Measurements from ENCODE around the gene MAGI3. TPM values are rescaled to one million over a fixed set of nuclear protein-coding genes. Genes with fewer than 3 reads are reported as not detected.

The MAGI3 gene
- total RNA-seq, 1 experiment from 2014 or later, result 20.8 TPM

DNA sequence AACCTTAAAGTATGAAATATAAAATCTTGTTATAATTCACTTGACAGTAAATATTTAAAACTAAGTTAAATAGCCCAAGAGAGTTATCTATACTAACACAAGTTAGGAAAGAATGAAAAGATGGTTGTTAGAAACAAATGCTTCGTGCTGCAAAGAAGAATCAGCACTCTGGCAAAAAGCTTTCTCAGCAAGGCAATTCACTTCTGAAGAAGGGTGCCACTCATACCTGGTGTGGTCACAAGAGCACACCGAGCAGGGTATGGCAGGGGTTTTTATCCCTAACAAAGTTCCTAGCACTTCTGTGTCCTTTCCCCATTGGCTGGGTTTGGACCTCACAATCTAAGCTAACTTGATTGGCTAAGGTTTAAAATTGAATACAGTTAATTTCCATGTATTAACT, 121.0 kb downstream of the MAGI3 start:
- DNase-seq (ENCODE audit: low spot score), result no peak

GRCh38 chr1:113515498-113515897, 125.2 kb downstream of the MAGI3 start:
- DNase-seq (ENCODE audit: low spot score), result no peak

- no peak for DNase-seq (ENCODE audit: low spot score)
Observed at GRCh38 chr1:113517346-113517745, 127.0 kb downstream of the MAGI3 start.

GRCh38 chr1:113517983-113518382, 127.7 kb downstream of the MAGI3 start:
- no peak for DNase-seq (ENCODE audit: low spot score)

DNA sequence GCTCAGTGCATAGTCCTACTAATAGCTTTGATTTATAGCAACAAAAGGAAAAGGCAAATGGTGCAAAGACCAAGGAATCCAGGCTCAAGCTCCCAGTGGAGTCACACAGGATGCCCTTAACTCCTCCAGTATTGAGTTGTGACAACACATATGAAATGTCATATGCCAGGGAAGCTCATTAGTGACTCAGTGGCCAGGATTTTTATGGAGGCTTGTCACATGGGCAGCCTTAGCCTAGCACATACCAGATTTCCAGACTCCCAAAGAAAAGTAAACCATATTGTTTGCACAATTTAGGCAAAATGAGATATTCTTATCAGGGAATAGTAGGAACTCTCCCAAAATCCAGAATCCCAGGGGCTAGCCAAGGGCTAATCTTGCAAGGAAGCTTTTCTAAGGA, 129.2 kb downstream of the MAGI3 start:
- no peak for DNase-seq (ENCODE audit: low spot score)

DNA sequence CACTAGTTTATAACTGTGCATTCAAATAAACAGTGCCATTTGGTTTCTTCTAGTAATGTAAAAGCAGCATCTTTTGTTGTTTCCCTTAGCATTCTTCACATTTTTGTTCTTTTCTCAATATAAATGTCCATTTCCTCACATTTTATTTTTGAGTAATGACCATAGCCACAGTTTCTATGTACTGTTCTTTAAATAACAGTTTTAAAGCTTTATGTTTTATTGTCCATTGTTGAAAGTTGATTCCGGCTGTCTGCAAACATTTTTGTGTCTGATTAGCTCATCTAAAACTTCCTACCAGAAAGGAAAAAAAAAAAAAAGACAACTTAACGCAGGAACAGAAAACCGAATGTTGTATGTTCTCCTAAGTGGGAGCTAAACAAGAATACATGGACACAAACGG, 139.7 kb downstream of the MAGI3 start:
- no peak for DNase-seq (ENCODE audit: low spot score)

- DNase-seq (ENCODE audit: low spot score), result no peak
Observed at GRCh38 chr1:113531321-113531720, 141.0 kb downstream of the MAGI3 start.

- DNase-seq (ENCODE audit: low spot score), result no peak
Observed at GRCh38 chr1:113533061-113533460, 142.7 kb downstream of the MAGI3 start.

DNA sequence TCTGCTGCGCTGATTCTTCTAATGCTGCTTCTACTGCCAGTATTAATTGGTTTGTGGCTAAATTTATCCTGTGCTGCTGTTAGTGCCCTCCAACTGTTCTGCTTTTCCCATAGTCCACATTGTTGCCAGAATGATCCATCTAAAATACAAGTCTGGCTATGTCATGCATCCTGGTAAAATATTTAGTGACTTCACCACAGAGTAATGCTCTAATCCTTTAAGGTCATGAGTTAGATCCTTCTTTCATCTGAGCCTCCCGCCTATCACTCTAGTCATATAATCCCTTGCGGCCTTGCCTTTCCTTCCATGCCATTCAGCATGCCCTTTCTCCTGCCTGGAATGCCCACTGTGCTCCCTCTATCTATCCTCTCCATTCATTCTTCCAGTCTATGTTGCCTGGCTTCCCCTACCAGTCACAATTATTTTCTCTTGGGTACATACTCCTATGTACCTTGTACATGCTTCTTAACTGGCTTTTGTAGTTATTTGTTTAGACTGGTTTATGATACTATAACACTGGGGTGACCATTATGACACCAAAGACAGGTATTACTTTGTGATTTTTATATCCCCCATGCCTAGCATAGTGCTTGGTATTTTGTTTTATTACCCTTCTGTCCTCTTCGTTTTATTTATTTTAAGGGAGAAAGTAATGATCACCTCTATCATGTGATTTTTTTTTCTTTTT, 144.0 kb downstream of the MAGI3 start:
- no peak for DNase-seq (ENCODE audit: low spot score)

DNA sequence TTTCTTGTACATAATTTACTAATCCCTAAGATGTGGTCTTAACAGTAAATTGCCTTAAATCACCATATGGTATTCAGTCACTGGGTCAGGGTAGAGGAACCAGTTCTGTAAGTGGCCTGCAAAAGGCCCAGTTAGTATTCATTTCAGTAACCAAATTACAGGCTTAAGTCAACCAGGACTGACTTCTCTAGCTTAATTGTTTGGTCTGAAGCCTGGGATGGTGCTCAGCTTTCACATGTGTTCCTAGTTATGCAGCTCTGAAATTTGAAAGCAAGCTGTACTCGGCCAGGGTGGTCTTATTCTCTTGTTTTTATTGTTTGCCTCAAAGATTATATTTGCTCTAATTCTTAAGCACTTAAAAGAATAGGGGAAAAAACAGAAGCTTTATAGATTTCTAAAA, 144.6 kb downstream of the MAGI3 start:
- no peak for DNase-seq (ENCODE audit: low spot score)

GRCh38 chr1:113536182-113536780, 146.0 kb downstream of the MAGI3 start:
- no peak for DNase-seq (ENCODE audit: low spot score)

DNA sequence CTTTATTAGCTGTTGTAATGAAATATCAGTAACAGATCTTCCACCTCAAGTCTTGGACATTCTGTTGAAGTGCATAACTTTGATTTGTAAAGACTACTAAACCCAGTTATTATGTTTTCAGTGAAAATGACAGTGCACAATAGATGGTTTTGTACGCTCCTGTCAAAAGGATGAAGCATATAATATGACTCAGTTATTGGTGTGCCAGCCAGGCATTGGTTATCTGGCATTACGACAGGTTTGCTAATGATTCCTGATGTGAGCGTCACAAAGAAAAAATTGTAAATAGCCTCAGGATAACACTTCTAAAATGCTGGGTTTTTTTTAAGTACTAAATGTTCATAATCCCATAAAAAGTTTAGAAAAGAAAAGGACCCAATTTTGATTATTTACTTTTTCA, 147.9 kb downstream of the MAGI3 start:
- no peak for DNase-seq (ENCODE audit: low spot score)

DNA sequence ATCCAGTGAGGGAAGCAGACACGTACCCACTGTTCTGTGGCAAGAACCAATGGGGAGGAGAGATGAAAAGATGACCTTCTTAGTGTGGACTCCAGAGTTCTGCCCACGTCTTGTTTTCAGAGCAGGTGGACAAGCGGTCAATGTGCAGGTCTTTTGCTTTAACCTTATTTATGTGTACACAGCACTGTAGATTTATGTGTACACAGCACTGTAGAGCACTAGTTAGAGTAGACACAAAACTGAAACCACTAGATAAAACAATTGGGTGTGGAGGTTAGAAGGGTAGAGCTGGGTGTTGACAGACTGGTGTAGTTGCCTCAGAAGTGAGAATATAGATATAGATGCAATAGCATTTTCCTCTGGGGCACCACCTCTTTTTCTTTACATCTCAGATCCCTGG, 150.0 kb downstream of the MAGI3 start:
- DNase-seq (ENCODE audit: low spot score), result no peak

DNA sequence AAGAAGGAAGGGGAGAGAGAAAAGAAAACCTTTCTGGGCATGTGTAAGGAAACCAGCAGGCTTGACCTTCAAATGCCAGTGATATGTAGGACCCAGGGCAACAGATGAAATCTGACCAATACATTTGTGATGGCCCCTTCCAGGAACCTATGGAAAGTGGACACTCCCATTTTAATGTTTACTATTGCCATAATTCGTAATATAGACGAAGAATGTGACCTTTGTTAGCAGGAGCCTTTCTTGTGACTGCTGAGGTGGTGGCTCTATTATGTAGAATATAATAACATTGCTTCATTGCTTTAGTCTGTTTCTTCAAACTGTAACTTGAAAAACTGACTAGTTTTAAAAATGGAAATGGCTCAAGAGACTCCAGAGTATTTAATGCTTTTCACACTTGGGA, 150.8 kb downstream of the MAGI3 start:
- no peak for DNase-seq (ENCODE audit: low spot score)

DNA sequence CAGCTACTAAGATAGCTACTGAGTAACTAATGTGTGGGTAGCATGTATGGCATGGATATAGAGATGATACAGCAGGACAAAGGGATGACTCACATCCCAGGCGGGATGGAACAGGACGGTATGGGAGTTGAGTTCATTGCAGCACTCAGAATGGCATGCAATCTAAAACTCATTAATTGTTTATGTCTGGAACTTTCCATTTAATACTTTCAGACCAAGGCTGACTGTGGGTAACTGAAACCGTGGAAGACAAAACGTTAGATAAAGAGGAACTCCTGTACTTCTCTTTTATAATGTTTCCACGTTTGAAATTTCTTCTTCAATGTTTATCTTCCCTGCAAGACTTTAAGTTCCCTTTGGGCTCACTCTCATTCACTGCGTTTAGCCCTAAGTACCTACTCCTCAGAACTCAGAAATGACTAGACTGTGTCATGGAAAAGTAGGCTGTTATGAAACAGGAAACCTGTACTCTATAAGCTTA, 151.9 kb downstream of the MAGI3 start:
- DNase-seq (ENCODE audit: low spot score), result no peak

DNA sequence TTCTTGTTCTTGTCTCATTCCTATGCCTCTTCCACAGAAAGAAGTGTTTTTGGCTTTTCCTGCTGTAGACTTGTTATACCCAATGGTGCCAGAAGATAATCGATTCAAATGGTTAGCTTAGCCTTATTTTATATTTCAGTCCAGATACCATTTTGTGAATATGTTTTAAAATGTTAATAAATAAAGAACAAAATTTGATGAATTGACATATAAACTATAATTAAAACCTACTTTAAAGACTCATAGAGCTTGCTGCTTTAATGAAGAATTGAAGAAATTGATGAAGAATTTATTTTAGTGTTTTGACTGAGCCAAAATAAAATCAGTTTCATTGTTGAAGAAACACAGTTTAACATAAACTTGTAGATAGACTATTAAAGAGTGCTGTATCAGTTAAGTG, 152.8 kb downstream of the MAGI3 start:
- no peak for DNase-seq (ENCODE audit: low spot score)

DNA sequence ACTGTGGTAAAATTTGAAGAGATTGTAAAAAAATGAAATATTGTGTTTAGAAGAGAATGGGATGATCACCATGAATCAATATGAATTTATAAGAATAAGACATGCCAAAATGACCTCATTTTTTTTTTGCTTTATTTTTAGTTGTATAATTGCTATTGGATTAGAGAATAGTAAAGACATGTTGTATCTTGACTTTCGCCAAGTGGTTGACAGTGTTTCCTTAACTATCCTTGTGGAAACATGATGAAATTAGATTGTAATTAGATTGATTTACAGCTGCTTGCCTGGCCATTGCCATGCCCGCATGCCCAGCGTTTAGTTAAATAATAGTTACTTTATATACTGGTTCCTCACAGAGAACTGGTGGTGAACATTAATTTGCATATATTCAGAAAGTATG, 154.9 kb downstream of the MAGI3 start:
- no peak for DNase-seq (ENCODE audit: low spot score)

DNA sequence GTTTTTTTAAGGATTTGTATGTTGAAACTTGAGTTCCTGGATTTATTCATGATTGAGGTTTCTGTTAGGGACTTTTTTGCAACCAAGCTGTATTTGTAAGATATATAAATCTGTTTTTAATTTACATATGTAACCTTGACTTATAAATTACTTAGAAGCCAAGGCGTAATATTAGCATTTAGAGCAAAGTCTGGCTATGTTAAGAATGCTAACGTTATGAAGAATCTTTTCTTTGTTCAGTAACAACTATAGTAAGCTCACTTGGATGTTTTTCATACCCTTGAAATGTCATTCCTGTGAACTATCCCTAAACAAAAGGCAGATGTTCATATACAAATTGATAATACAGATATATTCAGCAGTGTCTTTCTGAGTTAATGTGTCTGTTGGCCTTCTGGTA, 155.3 kb downstream of the MAGI3 start:
- DNase-seq (ENCODE audit: low spot score), result no peak

DNA sequence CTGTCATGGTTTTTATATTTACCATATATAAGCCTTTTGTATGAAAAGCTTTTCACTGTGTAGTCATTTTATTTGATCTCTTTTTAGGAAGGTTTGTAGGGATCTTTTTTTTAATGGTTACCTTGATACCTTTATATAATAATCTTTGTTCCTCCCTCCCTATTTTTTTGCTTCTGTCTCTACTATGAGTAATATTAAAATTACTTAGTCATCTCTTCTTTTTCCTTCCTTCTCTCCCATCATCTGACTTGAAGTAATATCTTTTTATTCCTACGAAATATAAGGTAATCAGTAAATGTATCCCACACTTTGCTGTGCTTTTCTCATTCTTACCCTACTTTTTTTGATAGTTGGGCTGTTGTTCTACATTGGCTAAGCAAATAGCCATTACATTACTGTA, 161.4 kb downstream of the MAGI3 start:
- no peak for DNase-seq (ENCODE audit: low spot score)

DNA sequence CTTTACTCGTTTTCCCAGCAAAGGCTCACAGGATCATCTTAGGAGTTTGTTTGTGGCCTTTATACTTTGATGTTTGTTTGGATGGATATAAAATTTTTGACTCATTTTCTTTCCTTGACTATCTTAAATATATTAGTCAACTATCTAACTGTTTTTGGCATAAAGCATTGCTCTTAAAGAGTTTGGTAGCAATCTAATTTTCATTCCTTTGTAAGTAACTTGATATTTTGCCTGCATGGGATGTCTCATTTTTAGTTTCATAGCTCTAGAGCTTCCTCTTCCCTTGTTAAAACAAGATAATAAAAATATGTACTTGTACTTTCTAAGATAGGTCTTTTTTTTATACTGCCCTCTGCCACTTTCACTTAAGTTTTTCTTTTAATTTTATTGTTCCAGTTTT, 161.9 kb downstream of the MAGI3 start:
- DNase-seq (ENCODE audit: low spot score), result no peak

DNA sequence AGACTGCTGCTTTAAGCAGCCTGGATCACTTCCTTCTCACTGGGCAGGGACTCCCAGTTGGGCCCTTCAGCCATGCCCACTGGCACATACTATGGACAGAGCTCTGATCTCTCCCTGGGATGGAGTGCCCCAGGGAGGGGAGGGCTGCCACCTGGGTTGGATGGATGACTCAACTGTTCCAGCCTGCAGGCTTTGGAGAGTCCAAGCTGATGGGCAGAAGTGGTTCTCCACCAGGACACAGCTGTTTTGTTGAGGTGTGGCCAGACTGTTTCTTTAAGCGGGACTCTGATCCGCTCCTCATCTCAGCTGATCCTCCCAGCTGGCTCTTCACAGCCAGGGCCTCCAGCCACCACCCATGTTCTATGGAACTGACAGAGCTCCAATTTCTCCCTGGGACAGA, 166.9 kb downstream of the MAGI3 start:
- DNase-seq (ENCODE audit: low spot score), result no peak

DNA sequence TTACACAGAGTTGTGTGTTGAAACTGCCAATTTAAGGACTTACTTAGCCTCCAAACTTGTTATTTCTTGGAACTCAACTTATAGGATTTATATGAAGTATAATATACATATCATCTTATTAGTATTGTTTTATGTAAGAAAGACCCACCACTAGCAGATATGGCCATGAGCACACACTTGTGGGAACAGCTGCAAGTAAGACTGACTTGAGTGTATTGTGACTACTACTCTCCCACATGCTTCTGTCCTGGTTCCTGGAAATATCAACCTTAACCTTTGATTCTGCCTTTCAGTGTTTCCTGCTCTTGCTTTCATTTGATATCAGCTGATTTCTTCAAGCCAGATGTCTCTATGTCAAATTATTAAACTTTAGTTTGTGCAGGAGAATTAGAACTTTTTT, 175.3 kb downstream of the MAGI3 start:
- no peak for DNase-seq (ENCODE audit: low spot score)

- DNase-seq (ENCODE audit: low spot score), result no peak
Observed at GRCh38 chr1:113567427-113567826, 177.1 kb downstream of the MAGI3 start.
